IMR-90 (cell line): ENCODE measurements around the gene KCNQ1. TPM values are rescaled to one million over a fixed set of nuclear protein-coding genes. Genes with fewer than 3 reads are reported as not detected.

Experiments
- ATAC-seq: fragments of 200-7000 bp; cut with Tn5 transposase; 2 replicates; pipeline ENCODE4 v1.9.1; 2020; ENCODE audit warnings: low read depth, mild to moderate bottlenecking, moderate library complexity
- BruUV-seq: library from RNA; stranded (reverse); fragments of 400-500 nt; replicated peaks from 2 replicates; lab custom pipeline; 2021; lab: Mats Ljungman, UMichigan
- CTCF ChIA-PET: fragments of 300-600 bp; formaldehyde crosslinking; extraction: SDS; loops from one replicate; lab custom pipeline; 2021; ENCODE audit warnings: antibody characterized with exemption; lab: Yijun Ruan, JAX
- POLR2A ChIA-PET: fragments of 300-600 bp; sonication (Branson Sonifier 250); formaldehyde crosslinking; loops from one replicate; lab custom pipeline; 2022; ENCODE audit warnings: antibody characterized with exemption; ENCODE audit not compliant: unreplicated experiment; lab: Charles Lee
- DNase-seq: peaks from one replicate; pipeline ENCODE4 v3.0.0; 2013
- H2AFZ ChIP-seq: replicated peaks from 2 replicates; pipeline ENCODE3; 2013; ENCODE audit warnings: low read length, mild to moderate bottlenecking; ENCODE audit not compliant: poor library complexity
- H2AK5ac ChIP-seq: 2 replicates; pipeline ENCODE4 v1.6.1; 2013; ENCODE audit warnings: low read depth, low read length, inconsistent platforms
- H2AK9ac ChIP-seq: replicated peaks from 2 replicates; pipeline ENCODE3; 2013; ENCODE audit warnings: mild to moderate bottlenecking, low read depth, low read length, moderate library complexity; ENCODE audit not compliant: poor library complexity
- H2BK120ac ChIP-seq: 2 replicates; pipeline ENCODE4 v1.6.1; 2013; ENCODE audit warnings: low read depth, low read length, inconsistent platforms
- H2BK15ac ChIP-seq: 3 replicates; pipeline ENCODE4 v1.6.1; 2013; ENCODE audit warnings: low read depth, low read length, inconsistent platforms
- H2BK20ac ChIP-seq: 2 replicates; pipeline ENCODE4 v1.6.1; 2013; ENCODE audit warnings: low read depth, mild to moderate bottlenecking, inconsistent platforms, low read length, moderate library complexity
- H2BK5ac ChIP-seq: 2 replicates; pipeline ENCODE4 v1.6.1; 2013; ENCODE audit warnings: mild to moderate bottlenecking, low read depth, low read length, inconsistent platforms; ENCODE audit not compliant: poor library complexity, severe bottlenecking
- H3K14ac ChIP-seq: replicated peaks from 2 replicates; pipeline ENCODE4 v1.6.1; 2013; ENCODE audit warnings: low read depth, low read length, inconsistent platforms
- H3K18ac ChIP-seq: 2 replicates; pipeline ENCODE4 v1.6.1; 2013; ENCODE audit warnings: low read depth, low read length, control low read depth
- H3K23ac ChIP-seq: 2 replicates; pipeline ENCODE4 v1.6.1; 2013; ENCODE audit warnings: low read depth, low read length, inconsistent platforms
- H3K27ac ChIP-seq: 2 replicates; pipeline ENCODE4 v1.5.1; 2013; ENCODE audit warnings: mild to moderate bottlenecking, control low read depth, low read length; ENCODE audit not compliant: insufficient read depth
- H3K27me3 ChIP-seq: 2 replicates; pipeline ENCODE4 v1.6.1; 2013; ENCODE audit warnings: low read length; ENCODE audit not compliant: control insufficient read depth, insufficient read depth
- H3K36me3 ChIP-seq: 2 replicates; pipeline ENCODE4 v1.6.1; 2013; ENCODE audit warnings: low read length, mixed read lengths; ENCODE audit not compliant: control insufficient read depth, insufficient read depth
- H3K4ac ChIP-seq: 2 replicates; pipeline ENCODE4 v1.6.1; 2013; ENCODE audit warnings: low read depth, low read length, inconsistent platforms
- H3K4me1 ChIP-seq: 2 replicates; pipeline ENCODE4 v1.6.1; 2013; ENCODE audit warnings: low read length, mixed read lengths; ENCODE audit not compliant: control insufficient read depth, insufficient read depth
- H3K4me2 ChIP-seq: 2 replicates; pipeline ENCODE4 v1.6.1; 2013; ENCODE audit warnings: low read depth, mild to moderate bottlenecking, control low read depth, low read length, moderate library complexity
- H3K4me3 ChIP-seq: 2 replicates; pipeline ENCODE4 v1.5.1; 2013; ENCODE audit warnings: low read depth, mild to moderate bottlenecking, control low read depth, low read length, moderate library complexity; ENCODE audit not compliant: insufficient read depth
- H3K56ac ChIP-seq: 2 replicates; pipeline ENCODE4 v1.6.1; 2013; ENCODE audit warnings: low read length, inconsistent platforms; ENCODE audit not compliant: insufficient read depth; ENCODE audit errors: extremely low read depth
- H3K79me1 ChIP-seq, 2 experiments: 2 replicates each; pipeline ENCODE4 v1.6.1; 2013; ENCODE audit warnings: low read length in 2 of 2, inconsistent platforms in 1 of 2, low read depth in 1 of 2
- H3K9ac ChIP-seq: 2 replicates; pipeline ENCODE4 v1.6.1; 2013; ENCODE audit warnings: low read depth, low read length, control low read depth
- H3K9me1 ChIP-seq: 2 replicates; pipeline ENCODE4 v1.6.1; 2013; ENCODE audit warnings: low read length, inconsistent platforms; ENCODE audit not compliant: insufficient read depth
- H3K9me3 ChIP-seq: 2 replicates; pipeline ENCODE4 v1.6.1; 2013; ENCODE audit warnings: low read length; ENCODE audit not compliant: control insufficient read depth, insufficient read depth
- H4K20me1 ChIP-seq: 2 replicates; pipeline ENCODE4 v1.6.1; 2013; ENCODE audit warnings: low read length, inconsistent platforms; ENCODE audit not compliant: insufficient read depth
- H4K5ac ChIP-seq: 2 replicates; pipeline ENCODE4 v1.6.1; 2013; ENCODE audit warnings: mild to moderate bottlenecking, low read depth, low read length, control low read depth
- H4K8ac ChIP-seq, 2 experiments: 2 replicates each; pipeline ENCODE4 v1.6.1; 2013; ENCODE audit warnings: low read depth in 2 of 2, low read length in 2 of 2, control low read depth in 1 of 2, inconsistent platforms in 1 of 2
- H4K91ac ChIP-seq: 2 replicates; pipeline ENCODE4 v1.6.1; 2013; ENCODE audit warnings: low read depth, low read length, inconsistent platforms; ENCODE audit not compliant: insufficient read depth
- BHLHE40 ChIP-seq: fragments of 150-350 bp; IDR thresholded peaks from 2 replicates; pipeline ENCODE4 v1.6.1; 2016; ENCODE audit warnings: mild to moderate bottlenecking, low read depth, low read length
- CHD1 ChIP-seq: IDR thresholded peaks from 2 replicates; pipeline ENCODE4 v1.6.1; 2012; ENCODE audit warnings: low read depth, low read length, improper control_type of control experiment
- CTCF ChIP-seq: conservative IDR thresholded peaks from 2 replicates; pipeline ENCODE4 v1.5.1; 2012; ENCODE audit warnings: mild to moderate bottlenecking, low read depth, low read length, improper control_type of control experiment
- ELK1 ChIP-seq: fragments of 150-350 bp; IDR thresholded peaks from 2 replicates; pipeline ENCODE4 v1.6.1; 2016; ENCODE audit warnings: low read depth, mild to moderate bottlenecking, low read length, moderate library complexity, borderline replicate concordance
- FOS ChIP-seq: fragments of 150-350 bp; IDR thresholded peaks from 2 replicates; pipeline ENCODE4 v1.6.1; 2016; ENCODE audit warnings: low read depth, low read length
- MXI1 ChIP-seq: IDR thresholded peaks from 2 replicates; pipeline ENCODE4 v1.6.1; 2012; ENCODE audit warnings: low read depth, mild to moderate bottlenecking, low read length, moderate library complexity, borderline replicate concordance
- POLR2A ChIP-seq: IDR thresholded peaks from 2 replicates; pipeline ENCODE4 v1.6.1; 2012; ENCODE audit warnings: mild to moderate bottlenecking, low read depth, low read length
- RAD21 ChIP-seq: IDR thresholded peaks from 2 replicates; pipeline ENCODE4 v1.6.1; 2012; ENCODE audit warnings: low read length, improper control_type of control experiment
- RCOR1 ChIP-seq: IDR thresholded peaks from 2 replicates; pipeline ENCODE4 v1.6.1; 2012; ENCODE audit warnings: mild to moderate bottlenecking, low read length, improper control_type of control experiment; ENCODE audit not compliant: insufficient replicate concordance
- RFX5 ChIP-seq: IDR thresholded peaks from 2 replicates; pipeline ENCODE4 v1.8.0; 2012; ENCODE audit warnings: low read depth, mild to moderate bottlenecking, low read length, moderate library complexity
- SMC3 ChIP-seq: fragments of 150-350 bp; IDR thresholded peaks from 2 replicates; pipeline ENCODE4 v1.6.1; 2016; ENCODE audit warnings: low read depth, mild to moderate bottlenecking, antibody characterized with exemption, low read length, moderate library complexity
- USF2 ChIP-seq: fragments of 150-350 bp; IDR thresholded peaks from 2 replicates; pipeline ENCODE4 v1.6.1; 2017; ENCODE audit warnings: mild to moderate bottlenecking, antibody characterized with exemption, low read length, low read depth
- WGBS, 2 experiments: methylation state at CpG; one replicate each; pipeline versions ENCODE4 v1.1.5 to v1.1.7; 2013; ENCODE audit warnings: missing lambda C conversion rate in 2 of 2; ENCODE audit not compliant: insufficient read length in 1 of 2; ENCODE audit errors: extremely low coverage in 2 of 2; 5-methylcytosine and 5-hydroxymethylcytosine counted together
- dilution Hi-C: fragments of 300-500 bp; cut with HindIII; formaldehyde crosslinking; loops from one replicate; pipeline ENCODE4 v1.14.3; 2018; ENCODE audit warnings: low sequenced_read_pairs; ENCODE audit not compliant: unreplicated experiment
- in situ Hi-C: fragments of 300-500 bp; cut with MboI; formaldehyde crosslinking; loops from 3 replicates; pipeline ENCODE4 v1.14.3; 2019; ENCODE audit warnings: low sequenced_read_pairs, inconsistent platforms, mixed read lengths
- intact Hi-C: fragments of 100-400 bp; cut with micrococcal nuclease; formaldehyde crosslinking; loops from 2 replicates; pipeline ENCODE4 v1.10.0; 2022
- polyA plus RNA-seq, 3 experiments: library from polyadenylated mRNA; depleted of rRNA; stranded (reverse); fragments of >200 nt; gene quantifications; 2 replicates each; pipeline ENCODE4 v1.2.3, GENCODE V29; 2012; ENCODE audit warnings: low replicate concordance in 1 of 3
- total RNA-seq: library from RNA; depleted of rRNA; stranded (reverse); fragments of >200 nt; gene quantifications from 2 replicates; pipeline ENCODE4 v1.2.3, GENCODE V29; 2012

Gene KCNQ1
- total and polyA plus RNA-seq, 2 of the 4 experiments (the other 2 are of a cell fraction), result 0.07 TPM; not detected in 1

- H2BK15ac ChIP-seq, result no peak overlapping the region
- no peak overlapping the region for H3K4me3 ChIP-seq
- H3K56ac ChIP-seq, result no peak overlapping the region
- no peak overlapping the region for H2BK5ac ChIP-seq
- DNase-seq (no peak), ATAC-seq (no peak)
- H4K8ac ChIP-seq, result no peak overlapping the region
- dilution Hi-C loops, result no loop called here
- H2AK5ac ChIP-seq, result no peak overlapping the region
- TF ChIP-seq CTCF, result no peak
- TF ChIP-seq MXI1, result no peak
- TF ChIP-seq POLR2A, result no peak
- no peak for TF ChIP-seq RAD21
- no peak for TF ChIP-seq BHLHE40
- no peak for TF ChIP-seq FOS
- no peak for TF ChIP-seq SMC3
- no peak for TF ChIP-seq USF2
- no peak for TF ChIP-seq ELK1
- TF ChIP-seq CHD1, result no peak
- TF ChIP-seq RFX5, result no peak
- TF ChIP-seq RCOR1, result no peak
- H3K18ac ChIP-seq, result no peak overlapping the region
- H3K4me1 ChIP-seq, result peaks cover 2% of the 10 kb centered on the region; the same call in 1 of the 2 replicates
- H2AK9ac ChIP-seq, result no peak overlapping the region
- no peak overlapping the region for H4K91ac ChIP-seq
- H3K14ac ChIP-seq, result no peak overlapping the region
- no peaks in the 10 kb centered on the region for H3K9me1 ChIP-seq
- H2BK20ac ChIP-seq, result no peak overlapping the region
- no peak overlapping the region for H3K4me2 ChIP-seq
- no peak overlapping the region for H3K27ac ChIP-seq
- H3K23ac ChIP-seq, result no peak overlapping the region
- H2BK120ac ChIP-seq, result no peak overlapping the region
- H4K5ac ChIP-seq, result no peak overlapping the region
- BruUV-seq, result no TSS peak
- H3K9ac ChIP-seq, result no peak overlapping the region
- peaks cover 11% of the 10 kb centered on the region for H3K9me3 ChIP-seq
- ChIA-PET CTCF (no interaction called here), POLR2A (no interaction called here)
- no peaks in the 10 kb centered on the region for H3K79me1 ChIP-seq
- no peak overlapping the region for H3K4ac ChIP-seq
- no peaks in the 10 kb centered on the region for H3K36me3 ChIP-seq
- WGBS, 2 experiments, result 56% methylated on average over 4 of the region's 25 CpGs; no CpG with 5 or more reads in 1 of the 2 experiments
- no peaks in the 10 kb centered on the region for H4K20me1 ChIP-seq
- in situ Hi-C loops, result no loop called here
- H2AFZ ChIP-seq, result no peak overlapping the region
- peaks cover 74% of the 10 kb centered on the region for H3K27me3 ChIP-seq
- intact Hi-C loops, result no loop called here
Observed at GRCh38 chr11:2867722-2868505, 423.1 kb downstream of the KCNQ1 start.
